Upper lobe of right lung (tissue), 1 donor: Measurements from ENCODE around the gene KCNS1. TPM values are rescaled to one million over a fixed set of nuclear protein-coding genes. Genes with fewer than 3 reads are reported as not detected.
"Not testable (repeated sequence)": the region's sequence is repeated elsewhere in the genome, so short reads cannot be mapped to it uniquely, and the experiment has no call there.

Experiments used
- ATAC-seq: fragments of 200-7000 bp; cut with Tn5 transposase; one replicate; pipeline ENCODE4 v1.9.1; 2020; ENCODE audit warnings: mild to moderate bottlenecking, moderate library complexity
- DNase-seq: peaks from one replicate; pipeline ENCODE4 v3.0.0-alpha.2; 2020
- H3K27ac ChIP-seq: fragments of 200-600 bp; one replicate; pipeline ENCODE4 v1.8.0; 2022
- H3K27me3 ChIP-seq: fragments of 200-600 bp; one replicate; pipeline ENCODE4 v1.8.0; 2022; ENCODE audit warnings: mild to moderate bottlenecking
- H3K36me3 ChIP-seq: fragments of 200-600 bp; one replicate; pipeline ENCODE4 v1.8.0; 2022
- H3K4me1 ChIP-seq: fragments of 200-600 bp; one replicate; pipeline ENCODE4 v1.8.0; 2022
- H3K4me3 ChIP-seq: fragments of 200-600 bp; one replicate; pipeline ENCODE4 v1.8.0; 2022; ENCODE audit warnings: mild to moderate bottlenecking
- H3K9me3 ChIP-seq: fragments of 200-600 bp; one replicate; pipeline ENCODE4 v1.8.0; 2022
- intact Hi-C: fragments of 100-400 bp; cut with DNase I; formaldehyde crosslinking; loops from one replicate; pipeline ENCODE4 v1.11.0; 2022
- total RNA-seq: library from RNA; stranded (reverse); fragmentation: NEBNext Ultra II Directional; extraction: Animal tissue kit (Norgen Biotek cat#: 25700); gene quantifications from one replicate; pipeline ENCODE4 v1.2.1, GENCODE V29; 2021
- TF ChIP-seq, protein P1 (sequence below): fragments of 200-600 bp; IDR thresholded peaks from one replicate; pipeline ENCODE4 v1.8.0; 2022; ENCODE audit warnings: antibody characterized with exemption
- donor health status: DM: no; HTN: yes; CAD: no; lungs with severe emphysema.

The KCNS1 gene
- total RNA-seq, 1 donor from 2014 or later = 1.6 TPM

- TF ChIP-seq, protein P1, sequence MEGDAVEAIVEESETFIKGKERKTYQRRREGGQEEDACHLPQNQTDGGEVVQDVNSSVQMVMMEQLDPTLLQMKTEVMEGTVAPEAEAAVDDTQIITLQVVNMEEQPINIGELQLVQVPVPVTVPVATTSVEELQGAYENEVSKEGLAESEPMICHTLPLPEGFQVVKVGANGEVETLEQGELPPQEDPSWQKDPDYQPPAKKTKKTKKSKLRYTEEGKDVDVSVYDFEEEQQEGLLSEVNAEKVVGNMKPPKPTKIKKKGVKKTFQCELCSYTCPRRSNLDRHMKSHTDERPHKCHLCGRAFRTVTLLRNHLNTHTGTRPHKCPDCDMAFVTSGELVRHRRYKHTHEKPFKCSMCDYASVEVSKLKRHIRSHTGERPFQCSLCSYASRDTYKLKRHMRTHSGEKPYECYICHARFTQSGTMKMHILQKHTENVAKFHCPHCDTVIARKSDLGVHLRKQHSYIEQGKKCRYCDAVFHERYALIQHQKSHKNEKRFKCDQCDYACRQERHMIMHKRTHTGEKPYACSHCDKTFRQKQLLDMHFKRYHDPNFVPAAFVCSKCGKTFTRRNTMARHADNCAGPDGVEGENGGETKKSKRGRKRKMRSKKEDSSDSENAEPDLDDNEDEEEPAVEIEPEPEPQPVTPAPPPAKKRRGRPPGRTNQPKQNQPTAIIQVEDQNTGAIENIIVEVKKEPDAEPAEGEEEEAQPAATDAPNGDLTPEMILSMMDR = no peak
- no peak overlapping the region for H3K4me3 ChIP-seq
- no peaks in the 10 kb centered on the region for H3K27me3 ChIP-seq
- H3K27ac ChIP-seq = no peak overlapping the region
- DNase-seq (no peak), ATAC-seq (no peak)
- H3K9me3 ChIP-seq = no peaks in the 10 kb centered on the region
- intact Hi-C loops = no loop called here
- H3K4me1 ChIP-seq = no peaks in the 10 kb centered on the region
- peaks cover 21% of the 10 kb centered on the region for H3K36me3 ChIP-seq
Observed at GRCh38 chr20:45069261-45069660, 31.7 kb downstream of the KCNS1 start.

DNA sequence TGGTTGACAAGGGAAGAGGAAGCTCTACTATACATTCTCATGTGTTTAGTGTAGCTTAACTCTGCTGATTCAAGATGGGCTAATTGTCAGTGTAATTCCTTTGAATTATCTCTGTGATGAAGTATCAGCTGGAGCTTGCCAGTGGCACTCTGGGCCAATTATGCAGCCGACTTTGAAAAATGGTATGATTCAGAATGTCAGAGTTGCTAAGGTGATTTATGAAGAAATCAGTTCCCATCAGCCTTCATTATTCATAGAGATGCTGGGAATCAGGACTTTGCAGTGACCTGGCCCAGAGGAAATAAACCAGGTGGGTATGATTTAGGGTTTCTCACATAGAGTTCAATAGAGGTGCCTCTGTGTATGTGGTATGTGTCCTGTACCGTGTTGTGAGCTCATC lies 33.4 kb downstream of the KCNS1 start:
- intact Hi-C loops = no loop called here

DNA sequence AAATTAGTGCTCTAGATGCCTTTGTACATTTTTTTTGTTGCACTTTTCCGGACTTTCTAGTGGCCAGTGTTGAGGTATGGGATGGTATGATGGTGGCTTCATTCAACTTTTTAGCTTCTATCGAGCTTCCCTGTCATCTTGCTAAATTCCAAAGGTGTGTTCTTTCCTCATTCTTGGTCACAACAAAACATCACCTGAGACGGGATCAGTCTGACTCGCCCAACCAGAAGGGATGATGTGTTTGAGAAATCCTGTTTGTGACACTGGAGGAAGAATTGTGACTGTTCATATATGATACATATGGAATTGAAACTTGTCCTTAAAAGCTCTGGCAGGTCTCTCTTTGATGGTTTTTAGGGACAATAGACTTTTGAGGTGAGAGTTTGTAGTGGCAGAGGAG lies 33.8 kb downstream of the KCNS1 start:
- Histone ChIP-seq H3K4me3 (no peak overlapping the region), H3K4me1 (no peaks in the 10 kb centered on the region), H3K36me3 (peaks cover 16% of the 10 kb centered on the region), H3K27ac (no peak overlapping the region), H3K9me3 (no peaks in the 10 kb centered on the region), H3K27me3 (no peaks in the 10 kb centered on the region)
- intact Hi-C loops = no loop called here
- ATAC-seq (no peak), DNase-seq (no peak)
- TF ChIP-seq, protein P1 = no peak

More for the DNA sequence above, 33.4 kb downstream of the KCNS1 start:
- no peak overlapping the region for H3K4me3 ChIP-seq
- peaks cover 16% of the 10 kb centered on the region for H3K36me3 ChIP-seq
- ATAC-seq (no peak), DNase-seq (no peak)
- no peaks in the 10 kb centered on the region for H3K9me3 ChIP-seq
- H3K4me1 ChIP-seq = no peaks in the 10 kb centered on the region
- no peak overlapping the region for H3K27ac ChIP-seq
- TF ChIP-seq, protein P1 = no peak
- no peaks in the 10 kb centered on the region for H3K27me3 ChIP-seq

DNA sequence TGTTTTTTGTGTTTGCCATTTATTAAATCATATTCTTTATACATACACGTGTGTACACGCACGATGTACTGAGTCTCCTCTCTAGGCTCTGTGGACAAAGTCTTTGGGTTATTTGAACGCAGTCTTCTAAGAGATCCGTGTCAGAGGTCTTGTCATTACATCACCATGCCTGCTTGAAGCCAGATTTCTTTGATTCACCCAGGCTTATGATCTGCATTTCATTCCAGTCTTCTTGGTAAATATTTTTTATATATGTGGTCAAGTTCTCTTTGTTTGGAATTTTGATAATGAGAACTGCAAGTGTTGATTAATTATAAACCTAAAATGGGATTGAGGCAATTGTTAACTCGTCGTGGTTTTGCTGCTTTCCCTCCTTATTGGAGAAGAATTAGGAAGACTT lies 34.6 kb downstream of the KCNS1 start:
- no peaks in the 10 kb centered on the region for H3K27me3 ChIP-seq
- no peak overlapping the region for H3K4me3 ChIP-seq
- peaks cover 16% of the 10 kb centered on the region for H3K36me3 ChIP-seq
- H3K4me1 ChIP-seq = no peaks in the 10 kb centered on the region
- ATAC-seq (no peak), DNase-seq (no peak)
- TF ChIP-seq, protein P1 = no peak
- H3K27ac ChIP-seq = no peak overlapping the region
- H3K9me3 ChIP-seq = no peaks in the 10 kb centered on the region
- intact Hi-C loops = no loop called here

GRCh38 chr20:45064812-45065211 lies 36.1 kb downstream of the KCNS1 start:
- intact Hi-C loops = no loop called here
- peaks cover 19% of the 10 kb centered on the region for H3K36me3 ChIP-seq
- no peak for DNase-seq
- no peak overlapping the region for H3K4me3 ChIP-seq
- no peaks in the 10 kb centered on the region for H3K27me3 ChIP-seq
- H3K9me3 ChIP-seq = no peaks in the 10 kb centered on the region
- H3K27ac ChIP-seq = no peak overlapping the region
- ATAC-seq = no peak
- TF ChIP-seq, protein P1 = no peak
- H3K4me1 ChIP-seq = no peaks in the 10 kb centered on the region

DNA sequence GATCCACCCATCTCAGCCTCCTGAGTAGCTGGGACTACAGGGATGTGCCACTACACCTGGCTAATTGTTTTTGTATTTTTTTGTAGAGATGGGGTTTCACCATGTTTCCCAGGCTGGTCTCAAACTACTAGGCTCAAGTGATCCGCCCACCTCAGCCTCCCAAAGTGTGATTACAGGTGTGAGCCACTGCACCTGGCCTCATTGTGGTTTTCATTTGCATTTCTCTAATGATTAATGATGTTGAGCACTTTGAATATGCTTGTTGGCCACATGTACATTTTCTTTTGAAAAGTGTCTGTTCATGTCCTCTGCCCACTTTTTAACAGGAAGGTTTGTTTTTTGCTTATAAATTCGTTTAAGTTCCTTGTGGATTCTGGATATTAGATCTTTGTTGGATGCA lies 37.8 kb downstream of the KCNS1 start:
- H3K4me3 ChIP-seq, H3K4me1 ChIP-seq, intact Hi-C loops, ATAC-seq, DNase-seq, H3K9me3 ChIP-seq, H3K27ac ChIP-seq, H3K27me3 ChIP-seq: not testable (repeated sequence)
- H3K36me3 ChIP-seq = peaks cover 12% of the 10 kb centered on the region
